GM21526 (cell line): ENCODE measurements around the gene LUC7L2.
"Not testable (repeated sequence)": the region's sequence is repeated elsewhere in the genome, so short reads cannot be mapped to it uniquely, and the experiment has no call there.

ENCODE experiments used
- ATAC-seq: cut with Tn5 transposase; IDR thresholded peaks from one replicate; pipeline ENCODE4 v1.9.1; 2021; ENCODE audit warnings: moderate library complexity; ENCODE audit not compliant: unreplicated experiment, low FRiP score

The LUC7L2 gene, protein sequence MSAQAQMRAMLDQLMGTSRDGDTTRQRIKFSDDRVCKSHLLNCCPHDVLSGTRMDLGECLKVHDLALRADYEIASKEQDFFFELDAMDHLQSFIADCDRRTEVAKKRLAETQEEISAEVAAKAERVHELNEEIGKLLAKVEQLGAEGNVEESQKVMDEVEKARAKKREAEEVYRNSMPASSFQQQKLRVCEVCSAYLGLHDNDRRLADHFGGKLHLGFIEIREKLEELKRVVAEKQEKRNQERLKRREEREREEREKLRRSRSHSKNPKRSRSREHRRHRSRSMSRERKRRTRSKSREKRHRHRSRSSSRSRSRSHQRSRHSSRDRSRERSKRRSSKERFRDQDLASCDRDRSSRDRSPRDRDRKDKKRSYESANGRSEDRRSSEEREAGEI

DNA sequence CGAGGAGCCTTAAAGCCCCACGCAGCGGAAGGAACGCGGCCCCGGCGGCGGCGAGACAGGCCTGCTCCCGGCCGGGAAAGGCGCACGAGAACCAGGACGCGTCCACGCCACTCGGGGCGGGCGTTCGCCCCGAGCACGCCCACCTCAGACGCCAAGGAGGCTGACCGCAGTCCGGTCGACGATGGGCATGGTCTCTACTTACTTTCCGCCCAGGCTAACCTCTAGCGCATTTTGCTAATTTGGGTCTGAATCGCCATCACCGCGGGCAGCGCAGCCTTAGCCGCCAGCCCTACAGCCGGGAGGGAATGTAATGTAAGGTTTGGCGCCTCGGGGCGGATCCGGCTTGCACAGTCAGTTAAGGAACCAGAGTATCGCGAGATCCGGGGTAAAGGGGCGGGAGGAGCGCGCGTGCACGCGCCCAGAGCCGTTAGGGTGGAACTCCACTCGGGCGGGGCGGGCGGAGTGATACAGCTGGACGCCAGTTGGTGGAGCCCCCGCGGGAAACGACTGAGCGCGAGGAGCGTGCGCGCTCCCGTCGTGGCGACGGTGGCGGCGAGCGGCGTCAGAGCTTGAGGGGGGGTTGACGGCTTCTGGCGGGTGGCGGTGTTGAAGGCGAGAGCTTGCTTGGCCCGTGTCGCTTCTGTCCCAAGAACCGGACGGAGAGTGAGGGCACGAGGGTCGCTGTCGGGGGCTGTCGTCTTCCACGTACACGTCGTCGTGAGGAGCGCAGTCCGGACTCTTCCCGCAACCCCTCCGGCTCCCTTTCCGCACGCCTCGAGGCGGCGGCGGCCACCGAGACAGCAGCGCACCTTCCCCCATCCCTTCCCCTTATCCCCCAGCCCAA is at the start of gene LUC7L2:
TSS of gene LUC7L2 (plus strand) at position 529 of the 844 bp plus-strand sequence. CDS start 368 bp downstream, outside the sequence.
- peak; percentile 75 for ATAC-seq

DNA sequence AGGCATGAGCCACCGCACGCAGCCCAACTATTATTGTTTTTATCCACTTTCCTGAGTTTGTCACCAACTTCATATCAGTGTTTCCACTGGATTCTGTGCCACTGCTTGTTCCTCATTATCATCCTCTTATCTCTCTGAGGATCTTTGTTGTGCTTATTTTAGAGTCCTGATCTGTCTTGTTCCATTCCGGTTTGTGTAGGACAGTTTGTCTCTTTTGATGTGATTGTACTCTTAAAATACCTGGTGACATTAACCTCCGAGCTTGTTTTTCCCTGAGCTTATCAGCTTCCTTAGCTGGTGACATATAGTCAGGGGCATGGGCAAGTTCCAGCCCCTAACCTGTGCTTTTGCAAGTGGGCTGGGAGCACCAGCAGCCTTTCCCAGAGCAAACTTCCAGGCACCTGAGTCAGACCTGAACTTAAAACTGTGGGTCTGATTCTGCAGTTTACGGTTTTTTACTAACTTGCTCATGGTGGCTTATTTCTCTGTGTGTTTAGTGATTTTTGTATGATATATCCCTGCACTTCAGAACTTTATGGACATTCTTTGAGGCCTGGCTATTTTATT is 41.7 kb upstream of the LUC7L2 start:
- ATAC-seq = no peak

DNA sequence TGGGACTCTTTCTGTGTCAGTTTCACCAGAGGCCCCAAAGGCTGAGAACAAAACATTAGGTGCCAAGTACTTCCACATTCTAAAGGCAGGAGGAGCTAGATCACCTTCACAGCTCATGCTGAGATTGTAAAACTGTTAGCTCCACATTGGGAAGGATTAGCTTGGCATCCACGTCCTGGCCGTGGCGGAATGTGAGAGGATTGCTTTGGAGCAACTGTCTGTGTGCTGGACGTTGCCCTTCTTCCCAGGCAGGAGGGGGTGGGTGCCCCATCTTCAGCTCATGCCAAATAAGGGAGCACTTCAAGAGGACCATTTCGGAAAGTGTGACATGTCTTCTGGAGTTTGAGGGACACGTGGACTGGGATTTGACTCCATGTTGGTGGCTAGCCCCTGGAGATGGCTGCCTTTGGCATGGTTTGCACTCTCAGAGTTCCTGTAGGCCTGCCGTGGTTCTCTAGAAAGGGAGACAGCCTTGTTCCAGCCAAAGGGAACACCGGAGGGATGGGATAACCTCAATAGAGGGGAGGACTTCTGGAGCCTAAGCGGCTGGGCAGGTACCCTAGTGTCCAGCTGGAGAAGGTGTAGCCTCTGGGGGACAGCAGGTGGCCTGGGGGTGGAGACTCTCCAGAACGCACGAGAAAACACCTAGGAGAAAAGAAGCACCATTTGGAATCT is 38.5 kb upstream of the LUC7L2 start:
- no peak for ATAC-seq

DNA sequence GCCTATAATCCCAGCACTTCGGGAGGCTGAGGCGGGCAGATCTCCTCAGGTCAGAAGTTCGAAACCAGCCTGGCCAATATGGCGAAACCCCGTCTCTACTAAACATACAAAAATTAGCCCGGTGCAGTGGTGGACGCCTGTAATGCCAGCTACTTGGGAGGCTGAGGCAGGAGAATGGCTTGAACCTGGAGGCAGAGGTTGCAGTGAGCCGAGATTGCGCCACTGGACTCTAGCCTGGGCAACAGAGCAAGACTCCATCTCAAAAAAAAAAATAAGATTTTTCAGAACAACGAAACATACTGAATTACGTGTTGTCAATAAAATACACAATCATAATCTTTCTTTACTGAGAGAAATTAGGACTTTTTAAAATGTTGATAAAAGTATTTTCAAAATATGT is 35.0 kb upstream of the LUC7L2 start:
- ATAC-seq = not testable (repeated sequence)

DNA sequence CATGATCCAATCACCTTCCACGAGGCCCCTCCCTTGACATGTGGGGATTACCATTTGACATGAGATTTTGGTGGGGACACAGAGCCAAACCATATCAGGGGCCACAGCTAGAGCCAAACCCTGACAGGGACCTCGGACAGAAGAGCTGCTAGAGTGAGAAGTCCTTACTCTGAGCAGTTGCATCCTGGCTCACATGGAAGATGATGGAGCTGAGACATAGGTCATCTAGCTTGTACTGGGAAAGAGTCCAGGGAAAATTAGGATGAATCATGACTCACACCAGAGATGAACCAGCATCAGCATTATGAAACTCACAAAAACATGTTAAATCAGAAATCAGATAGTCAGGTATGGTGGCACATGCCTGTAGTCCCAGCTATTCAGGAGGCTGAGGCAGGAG is 31.3 kb upstream of the LUC7L2 start:
- ATAC-seq = no peak

DNA sequence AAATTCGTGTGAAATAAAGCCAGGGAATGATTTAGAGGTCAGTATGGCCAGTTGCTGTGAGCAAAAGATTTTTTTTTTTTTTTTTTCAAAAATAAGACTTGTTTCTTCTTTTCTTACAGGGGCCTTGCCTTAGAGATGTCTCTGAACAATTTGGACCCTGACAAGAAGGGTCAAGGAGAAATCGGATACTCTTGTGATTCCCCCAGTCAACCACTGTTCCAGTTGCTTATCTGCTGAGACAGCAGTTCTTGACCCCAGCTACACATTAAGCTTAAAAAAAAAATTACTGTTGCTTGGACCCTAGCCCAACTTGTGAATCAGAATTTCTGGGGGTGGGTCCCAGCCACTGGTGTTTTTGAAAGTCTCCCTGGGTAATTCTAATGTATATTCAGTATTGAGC is 30.6 kb upstream of the LUC7L2 start:
- ATAC-seq = no peak

DNA sequence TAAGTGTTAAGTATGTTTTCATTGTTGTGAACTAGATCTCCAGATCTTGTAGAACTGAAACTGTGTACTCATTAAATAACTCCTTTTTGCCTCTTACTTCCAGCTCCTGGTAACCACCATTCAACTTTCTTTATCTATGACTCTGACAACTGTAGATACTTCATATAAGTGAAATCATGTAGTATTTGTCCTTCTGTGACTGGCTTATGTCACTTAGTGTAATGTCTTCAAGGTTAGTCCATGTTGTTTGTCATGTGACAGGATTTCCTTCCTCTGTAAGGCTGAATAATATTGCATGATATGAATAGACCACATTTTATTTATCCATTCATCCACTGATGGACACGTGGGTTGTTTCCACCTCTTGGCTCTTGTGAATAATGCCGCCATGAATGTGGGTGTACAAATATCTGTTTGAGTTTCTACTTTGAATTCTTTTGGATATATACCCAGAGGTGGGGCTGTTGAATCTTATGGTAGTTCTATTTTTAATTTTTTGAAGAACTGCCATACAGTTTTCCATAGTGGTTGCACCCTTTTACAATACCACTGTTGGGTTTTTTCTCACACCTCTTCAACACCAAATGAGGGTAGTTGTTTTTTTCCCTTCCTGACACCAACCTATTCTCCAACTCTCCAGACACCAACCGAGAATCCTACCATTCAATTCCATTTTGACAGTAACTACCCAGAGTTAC is 29.2 kb upstream of the LUC7L2 start:
- no peak for ATAC-seq

DNA sequence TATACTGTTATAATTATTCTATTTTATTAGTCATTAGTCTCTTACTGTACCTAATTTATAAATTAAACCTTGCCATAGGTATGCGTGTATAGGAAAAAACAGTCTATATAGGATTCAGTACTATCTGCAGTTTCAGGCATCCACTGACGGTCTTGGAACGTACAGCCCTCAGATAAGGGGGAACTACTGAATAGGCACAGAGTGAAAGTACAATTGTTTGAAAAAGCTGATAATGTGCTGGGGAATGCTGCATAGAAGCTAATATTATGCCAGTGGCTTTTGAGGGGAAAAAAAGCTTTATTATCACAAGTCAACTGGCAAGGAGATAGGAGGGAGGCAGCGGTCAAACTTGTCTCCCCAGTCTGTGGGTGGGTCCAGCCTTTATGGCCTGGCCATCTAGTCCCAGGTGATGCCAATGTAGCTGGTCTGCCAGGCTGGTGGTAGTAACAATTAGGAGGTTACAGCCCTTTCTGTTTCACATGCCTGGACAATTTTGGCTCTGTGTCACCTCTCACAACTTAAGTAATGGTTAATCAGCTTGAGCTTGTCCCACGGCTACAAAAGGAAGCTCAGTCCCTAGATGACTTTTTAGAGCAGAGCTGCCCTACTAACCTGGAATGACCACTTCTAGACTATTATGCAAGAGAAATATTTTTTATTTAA is 26.9 kb upstream of the LUC7L2 start:
- ATAC-seq = no peak

DNA sequence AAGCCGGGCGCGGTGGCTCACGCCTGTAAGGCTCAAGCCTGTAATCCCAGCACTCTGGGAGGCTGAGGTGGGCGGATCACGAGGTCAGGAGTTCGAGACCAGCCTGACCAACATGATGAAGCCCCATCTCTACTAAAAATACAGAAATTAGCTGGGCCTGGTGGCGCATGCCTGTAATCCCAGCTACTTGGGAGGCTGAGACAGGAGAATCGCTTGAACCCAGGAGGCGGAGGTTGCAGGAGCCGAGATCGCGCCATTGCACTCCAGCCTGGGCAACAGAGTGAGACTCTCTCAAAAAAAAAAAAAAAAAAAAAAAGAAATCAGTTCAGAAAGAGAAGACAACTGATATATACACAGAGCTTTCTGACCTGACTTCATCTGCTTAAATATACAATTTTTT is 26.3 kb upstream of the LUC7L2 start:
- ATAC-seq = not testable (repeated sequence)

DNA sequence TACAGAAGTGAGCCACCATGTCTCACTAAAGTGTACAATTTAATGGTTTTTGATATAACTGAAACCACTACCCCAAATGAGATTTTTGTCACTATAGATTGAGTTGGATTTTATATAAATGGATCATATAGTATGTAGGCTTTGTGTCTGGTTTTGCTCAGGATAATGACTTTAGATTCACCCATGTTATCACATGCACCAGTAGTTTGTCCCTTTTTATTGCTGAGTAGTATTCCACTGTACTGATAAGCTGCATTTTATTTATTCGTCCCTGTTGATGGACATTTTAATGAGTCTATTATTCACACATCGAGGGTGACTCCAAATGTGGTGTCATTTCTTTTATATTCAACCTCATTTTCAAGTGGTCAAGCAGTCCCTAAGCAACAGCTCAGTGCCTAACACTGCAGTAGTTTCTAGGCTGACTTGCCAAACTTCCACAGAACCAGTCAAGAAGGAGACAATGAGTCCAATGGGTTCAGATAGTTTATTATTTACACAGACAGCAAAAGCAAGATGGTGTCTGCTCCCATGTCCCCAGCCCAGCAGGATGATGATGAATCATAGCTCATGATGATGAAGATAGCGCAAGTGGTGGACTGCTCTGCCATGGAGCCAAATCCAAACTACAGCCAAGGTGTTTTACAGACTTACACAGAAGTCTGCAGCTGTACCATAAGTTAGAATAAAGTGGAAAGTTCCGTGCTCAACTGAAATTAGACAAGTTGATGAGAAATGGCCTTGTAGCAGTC is 25.1 kb upstream of the LUC7L2 start:
- ATAC-seq = no peak

DNA sequence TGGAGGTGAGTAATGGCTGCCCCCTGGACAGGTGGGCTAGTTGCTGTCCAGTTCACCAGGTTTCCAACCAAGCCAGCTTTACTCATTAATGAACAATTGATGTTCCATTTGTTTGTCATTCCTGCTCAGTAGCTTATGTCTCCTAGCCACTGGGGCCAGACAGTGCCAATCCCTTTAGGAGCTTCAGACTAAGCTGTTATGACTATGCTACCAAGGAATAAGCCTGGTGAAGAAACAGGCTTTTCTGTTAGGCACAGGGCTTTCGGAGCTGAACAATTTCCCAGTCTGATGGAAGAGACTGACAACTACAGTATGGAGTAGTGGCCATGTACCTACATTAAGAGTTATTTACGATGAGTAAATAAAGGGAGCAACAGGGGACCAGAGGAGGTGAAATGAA is 20.7 kb upstream of the LUC7L2 start:
- no peak for ATAC-seq

DNA sequence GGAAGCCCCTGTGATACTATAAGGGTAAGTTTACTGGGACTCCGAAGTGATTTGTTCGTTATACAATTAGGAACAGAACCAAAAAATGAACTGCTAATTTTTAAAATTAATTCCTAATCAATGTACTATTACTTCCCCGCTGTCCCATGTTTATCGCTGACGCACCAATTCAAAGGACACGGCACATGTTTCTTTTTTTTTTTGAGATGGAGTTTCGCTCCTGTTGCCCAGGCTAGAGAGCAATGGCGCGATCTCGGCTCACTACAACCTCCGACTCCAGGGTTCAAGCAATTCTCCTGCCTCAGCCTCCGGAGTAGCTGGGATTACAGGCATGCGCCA is 20.0 kb upstream of the LUC7L2 start:
- ATAC-seq = no peak

DNA sequence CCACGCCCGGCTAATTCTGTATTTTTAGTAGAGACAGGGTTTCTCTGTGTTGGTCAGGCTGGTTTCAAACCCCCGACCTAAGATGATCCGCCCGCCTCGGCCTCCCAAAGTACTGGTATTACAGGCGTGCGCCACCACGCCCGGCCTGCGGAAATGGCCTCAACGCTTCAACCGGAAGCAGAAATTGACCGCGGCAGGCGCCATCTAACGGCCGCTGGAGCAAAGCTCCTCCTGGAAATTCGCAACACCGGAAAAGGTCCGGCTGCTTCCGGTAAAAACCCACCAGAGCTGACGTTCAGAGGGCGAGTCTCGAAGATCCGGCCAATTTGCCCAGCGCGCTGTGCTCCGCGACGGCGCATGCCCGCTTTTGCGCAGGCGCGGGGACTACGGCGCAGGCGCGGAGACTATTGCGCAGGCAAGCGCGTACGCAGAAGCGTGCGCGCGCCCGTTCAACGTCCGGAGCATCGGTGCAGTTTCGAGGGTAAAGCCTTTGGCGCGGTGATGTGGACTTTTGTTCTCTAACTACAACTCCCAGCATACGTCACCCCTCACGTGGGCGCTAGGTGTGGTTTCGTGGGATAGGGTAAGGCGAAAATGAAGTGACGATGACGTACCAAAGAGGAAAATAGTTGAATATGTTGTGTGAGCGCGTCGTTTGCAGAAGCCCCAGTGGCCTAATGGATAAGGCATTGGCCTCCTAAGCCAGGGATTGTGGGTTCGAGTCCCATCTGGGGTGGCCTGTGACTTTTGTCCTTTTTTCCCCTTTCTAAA is 19.5 kb upstream of the LUC7L2 start:
- peak; percentile 79 for ATAC-seq

DNA sequence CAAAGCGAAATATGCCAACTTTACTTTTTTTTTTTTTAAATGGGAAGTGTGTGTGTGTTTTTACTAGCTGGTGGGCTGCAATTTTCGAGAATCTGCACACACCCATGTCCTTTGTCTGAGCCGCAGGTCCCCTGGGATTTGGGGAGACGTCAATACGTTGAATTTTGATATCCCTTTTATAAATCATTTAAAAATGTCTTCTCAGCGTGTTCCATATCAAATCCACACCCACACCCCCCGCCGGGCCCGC is 19.0 kb upstream of the LUC7L2 start:
- no peak for ATAC-seq

DNA sequence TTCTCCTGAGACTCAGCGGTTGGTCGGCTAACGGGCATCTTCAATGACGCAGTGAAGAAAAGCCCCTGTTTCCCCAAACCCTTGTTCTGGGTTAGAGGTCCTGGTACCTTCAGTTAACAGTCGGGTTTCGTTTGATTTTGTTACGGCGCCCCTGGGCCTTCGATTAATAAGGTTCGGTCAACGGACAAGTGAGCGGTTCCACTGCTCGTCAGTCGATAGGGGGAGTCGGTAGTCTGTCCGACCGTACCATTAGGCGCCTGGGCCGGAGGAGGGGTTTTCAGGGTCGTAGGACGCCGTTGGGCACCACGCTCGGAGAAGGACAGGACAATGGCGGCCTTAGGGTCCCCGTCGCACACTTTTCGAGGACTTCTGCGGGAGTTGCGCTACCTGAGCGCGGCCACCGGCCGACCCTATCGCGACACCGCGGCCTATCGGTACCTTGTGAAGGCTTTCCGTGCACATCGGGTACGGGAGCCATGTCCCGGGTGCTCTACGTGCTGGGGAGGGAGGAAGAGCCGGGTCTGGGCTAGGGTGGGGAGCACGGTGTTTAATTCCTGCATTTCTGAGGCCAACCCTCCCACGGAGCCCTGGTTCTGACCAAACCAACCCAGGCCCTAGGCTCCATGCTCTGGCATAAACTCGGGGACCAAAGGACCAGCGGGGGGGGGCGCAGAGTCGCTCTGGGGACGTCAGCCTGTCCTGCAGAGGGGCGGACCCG is 18.5 kb upstream of the LUC7L2 start, which contains the start of gene FMC1:
TSS of gene FMC1 (plus strand) at position 280 of the 718 bp plus-strand sequence. CDS start at position 328, 48 bp downstream.
- peak; percentile 55 for ATAC-seq

DNA sequence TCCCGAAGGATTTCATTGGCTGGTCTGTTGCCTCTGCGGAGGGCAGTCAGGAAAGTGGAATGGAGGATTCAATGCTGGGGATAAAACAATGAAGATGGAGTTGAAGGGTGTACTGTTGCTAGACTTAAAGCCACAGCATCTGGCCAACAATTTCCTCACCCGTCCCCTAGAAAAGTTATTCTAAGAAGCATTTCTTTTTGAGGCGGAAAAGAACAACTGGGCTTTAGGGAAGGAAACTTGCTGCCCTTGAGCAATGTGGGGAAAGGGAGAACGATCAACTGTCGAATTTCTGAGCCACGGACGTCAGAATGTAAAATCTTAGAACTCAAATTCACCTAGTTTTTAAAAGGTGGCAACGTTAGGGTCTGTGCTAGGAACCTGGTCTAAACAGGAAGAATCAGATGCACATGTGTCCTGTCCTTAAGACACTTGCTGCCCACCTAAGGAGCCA is 17.9 kb upstream of the LUC7L2 start:
- no peak for ATAC-seq

DNA sequence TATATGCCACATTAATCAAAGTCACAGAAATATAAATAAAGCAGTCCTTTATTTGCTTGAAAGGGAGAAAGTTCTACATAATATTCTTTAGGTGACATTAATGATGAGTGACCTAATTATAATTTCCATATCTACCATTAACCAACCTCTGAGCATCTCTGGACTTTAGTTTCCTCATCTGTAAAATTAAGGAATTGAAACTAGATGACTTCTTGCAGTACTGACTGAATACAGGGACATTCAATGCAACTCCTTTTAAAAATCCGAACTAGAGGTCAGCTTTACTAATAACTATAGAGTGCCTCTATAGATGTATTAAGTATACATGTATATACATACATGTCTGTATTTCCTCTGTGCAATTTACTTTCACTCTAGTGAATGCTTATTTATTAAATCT is 14.7 kb upstream of the LUC7L2 start:
- no peak for ATAC-seq

DNA sequence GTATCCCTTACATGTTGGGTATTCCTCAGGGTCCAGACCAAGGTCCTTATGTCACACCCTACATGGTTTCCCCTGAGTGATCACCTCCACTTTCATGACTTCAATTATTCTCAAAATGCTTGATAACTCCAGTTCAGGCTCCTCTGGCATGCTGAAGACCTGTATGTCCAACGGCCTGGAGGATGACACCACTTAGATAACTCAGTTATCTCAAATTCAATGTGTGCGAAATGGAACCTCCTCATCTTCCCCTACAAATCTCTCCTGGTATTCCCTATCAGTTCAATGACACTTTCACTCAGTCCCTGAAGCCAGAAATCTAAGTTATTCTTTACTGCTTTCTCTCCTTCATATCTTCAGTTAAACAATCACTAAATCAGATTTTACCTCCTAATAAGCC is 8.7 kb upstream of the LUC7L2 start:
- ATAC-seq = no peak
